PC-3 (cell line): ENCODE measurements around the gene PARD6B. TPM values are rescaled to one million over a fixed set of nuclear protein-coding genes. Genes with fewer than 3 reads are reported as not detected.
"Not testable (repeated sequence)": the region's sequence is repeated elsewhere in the genome, so short reads cannot be mapped to it uniquely, and the experiment has no call there.

Source experiments
- ATAC-seq: fragments of 200-7000 bp; cut with Tn5 transposase; 2 replicates; pipeline ENCODE4 v1.9.1; 2020; ENCODE audit warnings: mild to moderate bottlenecking, moderate library complexity
- BruUV-seq: library from RNA; stranded (reverse); fragments of 400-500 nt; replicated peaks from 2 replicates; lab custom pipeline; 2021; lab: Mats Ljungman, UMichigan
- CTCF ChIA-PET: fragments of 300-600 bp; sonication (Branson Sonifier 250); formaldehyde crosslinking; loops from one replicate; lab custom pipeline; 2022; ENCODE audit warnings: antibody characterized with exemption; lab: Charles Lee
- POLR2A ChIA-PET: fragments of 300-600 bp; sonication (Branson Sonifier 250); formaldehyde crosslinking; loops from one replicate; lab custom pipeline; 2022; ENCODE audit warnings: antibody characterized with exemption; ENCODE audit not compliant: unreplicated experiment; lab: Charles Lee
- DNase-seq: peaks from one replicate; pipeline ENCODE4 v3.0.0-alpha.2; 2015
- H2AFZ ChIP-seq: fragments of 300-600 bp; sonication (generic); 2 replicates; pipeline ENCODE4 v1.6.0; 2016; ENCODE audit warnings: antibody characterized with exemption, low read length
- H3F3A ChIP-seq: fragments of 300-600 bp; sonication (generic); one replicate; pipeline ENCODE4 v1.6.0; 2017; ENCODE audit warnings: antibody characterized with exemption, low read length, control low read depth, mild to moderate bottlenecking; ENCODE audit not compliant: unreplicated experiment
- H3K27ac ChIP-seq: fragments of 300-600 bp; sonication (generic); 2 replicates; pipeline ENCODE4 v1.5.1; 2016; ENCODE audit warnings: mild to moderate bottlenecking, low read length
- H3K27me3 ChIP-seq: fragments of 300-600 bp; sonication (generic); 2 replicates; pipeline ENCODE4 v1.6.1; 2016; ENCODE audit warnings: low read length, mixed read lengths
- H3K36me3 ChIP-seq: fragments of 300-600 bp; sonication (generic); 2 replicates; pipeline ENCODE4 v1.6.1; 2016; ENCODE audit warnings: low read depth, mixed run types, low read length, mixed read lengths
- H3K4me1 ChIP-seq: fragments of 300-600 bp; sonication (generic); 2 replicates; pipeline ENCODE4 v1.5.1; 2016; ENCODE audit warnings: low read length; ENCODE audit not compliant: insufficient read depth
- H3K4me2 ChIP-seq: fragments of 300-600 bp; sonication (generic); 2 replicates; pipeline ENCODE4 v1.6.0; 2016; ENCODE audit warnings: low read length
- H3K4me3 ChIP-seq: fragments of 300-600 bp; sonication (generic); 2 replicates; pipeline ENCODE4 v1.5.1; 2016; ENCODE audit warnings: mild to moderate bottlenecking, low read length, mixed read lengths
- H3K79me2 ChIP-seq: fragments of 300-600 bp; sonication (generic); 2 replicates; pipeline ENCODE4 v1.6.1; 2017; ENCODE audit warnings: low read length, mixed read lengths
- H3K9ac ChIP-seq: fragments of 300-600 bp; sonication (generic); 2 replicates; pipeline ENCODE4 v1.6.0; 2016; ENCODE audit warnings: mild to moderate bottlenecking, low read length
- H3K9me2 ChIP-seq: fragments of 300-600 bp; sonication (generic); replicated peaks from 2 replicates; pipeline ENCODE4 v1.6.1; 2016; ENCODE audit warnings: mixed run types, low read length, mixed read lengths
- H3K9me3 ChIP-seq: fragments of 300-600 bp; sonication (generic); 2 replicates; pipeline ENCODE4 v1.6.1; 2016; ENCODE audit warnings: low read length, mixed read lengths
- H4K20me1 ChIP-seq: fragments of 300-600 bp; sonication (generic); 2 replicates; pipeline ENCODE4 v1.6.1; 2016; ENCODE audit warnings: low read length, mixed read lengths
- CTCF ChIP-seq: fragments of 300-600 bp; sonication (generic); conservative IDR thresholded peaks from 2 replicates; pipeline ENCODE4 v1.5.1; 2017; ENCODE audit warnings: antibody characterized with exemption, low read depth, mild to moderate bottlenecking, low read length
- EZH2 ChIP-seq: fragments of 300-600 bp; sonication (generic); IDR thresholded peaks from one replicate; pipeline ENCODE4 v1.6.1; 2017; ENCODE audit warnings: antibody characterized with exemption, mild to moderate bottlenecking, low read length; ENCODE audit not compliant: unreplicated experiment
- EZH2phosphoT487 ChIP-seq: fragments of 300-600 bp; sonication (generic); IDR thresholded peaks from 2 replicates; pipeline ENCODE4 v1.6.1; 2018; ENCODE audit warnings: mild to moderate bottlenecking, antibody characterized with exemption, low read length, borderline replicate concordance
- intact Hi-C: fragments of 100-400 bp; cut with micrococcal nuclease; formaldehyde crosslinking; loops from 2 replicates; pipeline ENCODE4 v1.9.0; 2023
- total RNA-seq: library from RNA; depleted of rRNA; stranded (reverse); fragments of >200 nt; gene quantifications from 2 replicates; pipeline ENCODE4 v1.2.3, GENCODE V29; 2014

The PARD6B gene
- total RNA-seq, 1 experiment from 2014 or later: 4.3 TPM

- Histone ChIP-seq H3K9ac (no peak overlapping the region), H3K9me2 (no peaks in the 10 kb centered on the region), H3K27me3 (no peaks in the 10 kb centered on the region), H3K9me3 (no peaks in the 10 kb centered on the region), H4K20me1 (no peaks in the 10 kb centered on the region), H3F3A (no peaks in the 10 kb centered on the region), H3K27ac (no peak overlapping the region), H3K79me2 (no peaks in the 10 kb centered on the region), H3K4me2 (no peak overlapping the region), H3K36me3 (no peaks in the 10 kb centered on the region), H3K4me3 (no peak overlapping the region), H3K4me1 (peaks cover 13% of the 10 kb centered on the region), H2AFZ (no peak overlapping the region)
- CTCF ChIA-PET: interaction anchor here (0.7 to 1.0 kb wide), 7 partner anchors 12 to 89 kb away, joined by 3 to 9 read pairs (median 4); no protein-coding TSS in a partner anchor
- BruUV-seq: no TSS peak
- intact Hi-C loops: no loop called here
- POLR2A ChIA-PET: no interaction called here
- TF ChIP-seq EZH2phosphoT487 (no peak), CTCF (no peak), EZH2 (no peak)
- DNase-seq (no peak), ATAC-seq (no peak)
Measured at GRCh38 chr20:50712771-50713656, 18.4 kb upstream of the PARD6B start.

- no peak overlapping the region for H3K27ac ChIP-seq
- no peaks in the 10 kb centered on the region for H3K9me3 ChIP-seq
- no peaks in the 10 kb centered on the region for H3F3A ChIP-seq
- H3K4me3 ChIP-seq: no peak overlapping the region
- no peak overlapping the region for H2AFZ ChIP-seq
- no TSS peak for BruUV-seq
- H4K20me1 ChIP-seq: no peaks in the 10 kb centered on the region
- peak; percentile 39 for DNase-seq
- H3K9me2 ChIP-seq: no peaks in the 10 kb centered on the region
- no peaks in the 10 kb centered on the region for H3K79me2 ChIP-seq
- peaks cover 13% of the 10 kb centered on the region for H3K4me1 ChIP-seq
- ChIA-PET POLR2A (no interaction called here), CTCF (interaction anchor here (0.7 to 1.1 kb wide), 8 partner anchors 11 to 90 kb away, joined by 3 to 9 read pairs (median 4); no protein-coding TSS in a partner anchor)
- H3K9ac ChIP-seq: no peak overlapping the region
- H3K4me2 ChIP-seq: no peak overlapping the region
- H3K27me3 ChIP-seq: no peaks in the 10 kb centered on the region
- intact Hi-C loops: no loop called here
- H3K36me3 ChIP-seq: no peaks in the 10 kb centered on the region
- TF ChIP-seq CTCF (peak; percentile 59), EZH2 (no peak)
- ATAC-seq: peak; percentile 60
Measured at GRCh38 chr20:50713657-50714101, 17.7 kb upstream of the PARD6B start.

- H4K20me1 ChIP-seq, H2AFZ ChIP-seq, ATAC-seq, H3K79me2 ChIP-seq, H3K27ac ChIP-seq, POLR2A ChIA-PET, BruUV-seq, H3K9me2 ChIP-seq, H3K9ac ChIP-seq, H3K4me2 ChIP-seq, intact Hi-C loops, DNase-seq, H3F3A ChIP-seq, H3K36me3 ChIP-seq, H3K4me3 ChIP-seq, H3K9me3 ChIP-seq, H3K27me3 ChIP-seq: not testable (repeated sequence)
- H3K4me1 ChIP-seq: peaks cover 13% of the 10 kb centered on the region
- CTCF ChIA-PET: interaction anchor here (1.1 kb wide), 1 partner anchor 89 kb away, joined by 3 read pairs; no protein-coding TSS in a partner anchor
Measured at GRCh38 chr20:50714426-50714825, 17.0 kb upstream of the PARD6B start.
